Measurements from ENCODE around the gene GDF9. TPM values are rescaled to one million over a fixed set of nuclear protein-coding genes. Genes with fewer than 3 reads are reported as not detected.

GDF9 gene
- total and polyA plus RNA-seq, 10 of the 15 experiments (the other 5 are each of a cell fraction or from before 2014, with no cell fraction given): 0.11 to 1.5 (median 0.34) TPM

GRCh38 chr5:132883261-132883834 is 17.1 kb upstream of the GDF9 start:
- ChIA-PET POLR2A (no interaction called here), RAD21 (ENCODE audit: unreplicated experiment) (interaction anchor here (0.7 to 1.8 kb wide), 18 partner anchors 8 to 502 kb away, joined by 3 to 7 read pairs (median 4); partner anchors contain the start of genes GDF9, SHROOM1 and UQCRQ), CTCF (interaction anchor here (0.6 to 2.9 kb wide), 37 partner anchors 8 to 645 kb away, joined by 3 to 28 read pairs (median 5); partner anchors contain the start of genes GDF9, SHROOM1 and UQCRQ), SMC1A (ENCODE audit: uncharacterized antibody, unreplicated experiment) (interaction anchor here (0.7 to 3.3 kb wide), 24 partner anchors 8 to 497 kb away, joined by 3 to 17 read pairs (median 4); partner anchors contain the start of genes LEAP2 and SHROOM1)
- FAIRE-seq: no peak
- peak; percentile 96 for ATAC-seq
- Histone ChIP-seq H3K4me1 (ENCODE audit: control insufficient read depth, insufficient read depth, low read length) (no peaks in the 10 kb centered on the region), H3K4me3 (no peak overlapping the region), H4K20me1 (ENCODE audit: control insufficient read depth, insufficient read depth) (no peaks in the 10 kb centered on the region), H3K27ac (ENCODE audit: control insufficient read depth, insufficient read depth) (no peak overlapping the region), H3K79me2 (ENCODE audit: control insufficient read depth, insufficient read depth, low read length) (no peaks in the 10 kb centered on the region), H2AFZ (ENCODE audit: control insufficient read depth, low read depth, low read length) (no peak overlapping the region), H3K4me2 (ENCODE audit: control insufficient read depth, insufficient read depth) (no peak overlapping the region), H3K27me3 (replicated peaks in 1 of 2; ENCODE audit: control insufficient read depth in 2 of 2, insufficient read depth in 2 of 2, low read length in 1 of 2) (no peaks in the 10 kb centered on the region), H3K9ac (ENCODE audit: control insufficient read depth, insufficient read depth, low read length) (no peak overlapping the region), H3K36me3 (ENCODE audit: control insufficient read depth in 2 of 2, insufficient read depth in 2 of 2, low read length in 1 of 2) (peaks cover 4 to 11% of the 10 kb centered on the region in 2 experiments; a peak in 3 of 4 replicates), H3K9me3 (replicated peaks; ENCODE audit: control insufficient read depth, insufficient read depth, low read length) (no peaks in the 10 kb centered on the region)
- in situ Hi-C loops (cut with MboI): loop anchor here (5.0 kb wide), 1 partner anchor 496 kb away; no protein-coding TSS in a partner anchor
- intact Hi-C loops (cut with micrococcal nuclease; ENCODE audit: unreplicated experiment): loop anchor here (1.0 to 10.0 kb wide), 5 partner anchors 53 to 498 kb away; partner anchors contain the start of gene SHROOM1
- BruUV-seq (replicated peaks): no TSS peak
- DNase-seq (ENCODE audit: low read depth, low spot score): no peak
- 48% methylated on average over 2 of the region's 2 CpGs for WGBS (ENCODE audit: insufficient coverage, insufficient replicate concordance, low lambda C conversion rate, missing lambda C conversion rate)
- TF ChIP-seq IKZF1 (conservative IDR thresholded peaks at IDR 0.05) (peak; percentile 25; the same call in 1 of the 2 replicates), CHD4 (IDR thresholded peaks at IDR 0.05) (no peak), RUNX3 (IDR thresholded peaks at IDR 0.05; ENCODE audit: low read length) (no peak), CEBPZ (IDR thresholded peaks at IDR 0.05; ENCODE audit: low read depth, low read length) (no peak), YY1 (IDR thresholded peaks at IDR 0.05; ENCODE audit: low read depth, low read length) (0 out of 2 replicates have a peak, but pooled peaks have one; percentile 18), ETV6 (conservative IDR thresholded peaks at IDR 0.05 in 1 of 2, IDR thresholded peaks at IDR 0.05 in 1 of 2; ENCODE audit: borderline replicate concordance in 1 of 2, low read depth in 1 of 2) (no peak), STAT1 (conservative IDR thresholded peaks at IDR 0.05) (no peak), JUNB (IDR thresholded peaks at IDR 0.05) (no peak), RELB (IDR thresholded peaks at IDR 0.05; ENCODE audit: low read depth) (no peak), RAD21 (IDR thresholded peaks at IDR 0.05; ENCODE audit: insufficient read depth, low read depth, low read length) (peak; percentile 64), SMC3 (IDR thresholded peaks at IDR 0.05; ENCODE audit: borderline replicate concordance, low read length) (peak; percentile 76), BCL11A (IDR thresholded peaks at IDR 0.05; ENCODE audit: low read depth, low read length) (no peak), GABPA (IDR thresholded peaks at IDR 0.05; ENCODE audit: low read depth) (no peak), CTCF (IDR thresholded peaks at IDR 0.05 in 2 of 3, conservative IDR thresholded peaks at IDR 0.05 in 1 of 3; ENCODE audit: control insufficient read depth in 2 of 3, extremely low read depth in 1 of 3, insufficient read depth in 1 of 3, low read depth in 3 of 3, low read length in 3 of 3) (peak; percentile 61 to 78 (median 67)), SMARCA5 (IDR thresholded peaks at IDR 0.05) (no peak), USF1 (IDR thresholded peaks at IDR 0.05; ENCODE audit: borderline replicate concordance, extremely low read length, insufficient read depth, low read depth, low read length) (no peak)

Measured in GM12878 (cell line).